K562 (cell line): ENCODE data around the gene PPP4R4. TPM values are rescaled to one million over a fixed set of nuclear protein-coding genes. Genes with fewer than 3 reads are reported as not detected.

ENCODE experiments used
- ETS2 ChIP-seq: IDR thresholded peaks from 2 replicates; pipeline ENCODE4 v1.6.1; 2016; ENCODE audit warnings: borderline replicate concordance, missing genetic modification characterization, mild to moderate bottlenecking, moderate library complexity, missing compliant biosample characterization; ENCODE audit not compliant: poor library complexity, severe bottlenecking
- GABPA ChIP-seq: fragments of 200-800 bp; sonication (Bioruptor generic); conservative IDR thresholded peaks from 2 replicates; pipeline ENCODE4 v1.6.1; 2016; ENCODE audit warnings: low read depth, missing genetic modification characterization, missing compliant biosample characterization
- HMGXB4 ChIP-seq: sonication (generic); formaldehyde crosslinking; IDR thresholded peaks from 2 replicates; pipeline ENCODE4 v1.8.1; 2023; ENCODE audit warnings: mild to moderate bottlenecking, missing genetic modification reagents
- IRF2 ChIP-seq: sonication (generic); formaldehyde crosslinking; IDR thresholded peaks from 2 replicates; pipeline ENCODE4 v1.8.1; 2022; ENCODE audit warnings: mild to moderate bottlenecking, missing genetic modification reagents
- KLF16 ChIP-seq: IDR thresholded peaks from 2 replicates; pipeline ENCODE4 v1.6.1; 2016; ENCODE audit warnings: antibody characterized with exemption
- L3MBTL2 ChIP-seq: fragments of 450-650 bp; IDR thresholded peaks from 2 replicates; pipeline ENCODE4 v1.6.1; 2016; ENCODE audit warnings: mild to moderate bottlenecking, moderate library complexity
- MGA ChIP-seq: fragments of 450-650 bp; IDR thresholded peaks from 2 replicates; pipeline ENCODE4 v1.6.1; 2016; ENCODE audit warnings: mild to moderate bottlenecking, moderate library complexity
- PHF8 ChIP-seq: fragments of 200-600 bp; sonication (generic); IDR thresholded peaks from 2 replicates; pipeline ENCODE4 v1.6.1; 2012; ENCODE audit warnings: mixed run types, mild to moderate bottlenecking, inconsistent platforms, low read length, moderate library complexity, borderline replicate concordance
- RBFOX2 ChIP-seq: fragments of 200-400 bp; formaldehyde crosslinking; IDR thresholded peaks from 2 replicates; pipeline ENCODE4 v1.6.1; 2017; ENCODE audit warnings: low read depth, mild to moderate bottlenecking, low read length, moderate library complexity
- TFAP4 ChIP-seq: sonication (generic); formaldehyde crosslinking; IDR thresholded peaks from 2 replicates; pipeline ENCODE4 v1.8.0; 2022; ENCODE audit warnings: missing genetic modification reagents, mild to moderate bottlenecking, moderate library complexity, borderline replicate concordance
- U2AF1 ChIP-seq: fragments of 200-400 bp; formaldehyde crosslinking; optimal IDR thresholded peaks from 2 replicates; pipeline ENCODE3; 2017; ENCODE audit warnings: mild to moderate bottlenecking, low read depth, low read length, moderate library complexity
- YY1 ChIP-seq, 3 experiments: IDR thresholded peaks; 2 replicates each; pipeline ENCODE4 v1.6.1; 2011; ENCODE audit warnings: low read length in 2 of 3, mild to moderate bottlenecking in 2 of 3, moderate library complexity in 2 of 3, borderline replicate concordance in 1 of 3, control low read depth in 1 of 3, low read depth in 1 of 3; ENCODE audit not compliant: insufficient read depth in 3 of 3, insufficient replicate concordance in 2 of 3, control insufficient read depth in 1 of 3, insufficient read length in 1 of 3; ENCODE audit errors: extremely low read depth in 1 of 3
- ZNF57 ChIP-seq: fragments of 450-650 bp; formaldehyde crosslinking; IDR thresholded peaks from 2 replicates; pipeline ENCODE4 v1.4.0; 2020; ENCODE audit warnings: mild to moderate bottlenecking, moderate library complexity
- polyA plus RNA-seq, 8 experiments: library from polyadenylated mRNA; depleted of rRNA in 4 of 8; stranded (reverse) in 5 of 8; unstranded in 3 of 8; fragments of >200 nt; fragmentation: Nextera tagmentation in 2 of 8; fragmentation: Illumina TruSeq in 1 of 8; extraction: Ambion mirVana in 2 of 8; extraction: Trizol in 1 of 8; gene quantifications; 2 replicates each; pipeline versions ENCODE4 v1.2.1 to v1.2.3, GENCODE V29; 2011 to 2014; ENCODE audit warnings: inconsistent platforms in 1 of 8, missing spikeins in 1 of 8
- total RNA-seq, 7 experiments: library from RNA; depleted of rRNA in 6 of 7; stranded (reverse); fragments of >200 nt in 6 of 7; fragmentation: Illumina TruSeq in 2 of 7; extraction: Trizol in 2 of 7; gene quantifications; 2 replicates each; pipeline versions ENCODE4 v1.2.1 to v1.2.3, GENCODE V29; 2011 to 2021; ENCODE audit warnings: low replicate concordance in 1 of 7

The PPP4R4 gene
- total and polyA plus RNA-seq, 9 of the 15 experiments (the other 6 are each of a cell fraction or from before 2014, with no cell fraction given): 0.11 to 0.26 TPM; not detected in 7

- TF ChIP-seq MGA: 0 out of 2 replicates have a peak, but pooled peaks have one; percentile 13
- TF ChIP-seq PHF8: peak; percentile 23; the same call in 1 of the 2 replicates
- no peak for TF ChIP-seq YY1 (IDR thresholded peaks at IDR 0.05; ENCODE audit: borderline replicate concordance in 1 of 3, control insufficient read depth in 1 of 3, extremely low read depth in 1 of 3, insufficient read depth in 3 of 3, insufficient read length in 1 of 3, insufficient replicate concordance in 2 of 3, low read depth in 1 of 3, low read length in 2 of 3)
- no peak for TF ChIP-seq ZNF57 (CRISPR knock-in tag)
- no peak for TF ChIP-seq TFAP4 (CRISPR knock-in tag)
- no peak for TF ChIP-seq U2AF1
- no peak for TF ChIP-seq IRF2 (CRISPR knock-in tag)
- TF ChIP-seq RBFOX2: peak; percentile 45; the same call in 1 of the 2 replicates
- peak; percentile 33; the same call in 1 of the 2 replicates for TF ChIP-seq L3MBTL2
- TF ChIP-seq KLF16: no peak
- TF ChIP-seq HMGXB4: no peak
- TF ChIP-seq GABPA (tag): no peak
- no peak for TF ChIP-seq ETS2 (tag)
Observed at GRCh38 chr14:94173471-94173884, 644 bp upstream of the PPP4R4 start (continued).
